Measurements from ENCODE around the gene LRFN5. TPM values are rescaled to one million over a fixed set of nuclear protein-coding genes. Genes with fewer than 3 reads are reported as not detected.
"Not testable (repeated sequence)": the region's sequence is repeated elsewhere in the genome, so short reads cannot be mapped to it uniquely, and the experiment has no call there.

The LRFN5 gene
- total RNA-seq, 3 donors from 2014 or later (not counting 1 experiment from before 2014, with no cell fraction given) = not detected

- H3K27ac Mint-ChIP-seq = no peak overlapping the region
- no peak overlapping the region for H3K4me3 Mint-ChIP-seq
- H3K4me3 ChIP-seq (ENCODE audit: low read length) = no peak overlapping the region
- 67% methylated on average over 4 of the region's 5 CpGs for WGBS (ENCODE audit: insufficient coverage)
- no peaks in the 10 kb centered on the region for H3K36me3 ChIP-seq (ENCODE audit: control insufficient read depth, insufficient read depth, low read length)
- H3K9me3 ChIP-seq (ENCODE audit: control insufficient read depth, insufficient read depth, low read length) = no peaks in the 10 kb centered on the region
- no peak for TF ChIP-seq CTCF (IDR thresholded peaks at IDR 0.05)
- ATAC-seq = no peak
- H3K27me3 ChIP-seq (ENCODE audit: control insufficient read depth, insufficient read depth, low read length) = no peaks in the 10 kb centered on the region
- no peaks in the 10 kb centered on the region for H3K4me1 Mint-ChIP-seq
- peaks cover 8 to 10% of the 10 kb centered on the region in 2 donors for H3K9me3 Mint-ChIP-seq
- H3K4me1 ChIP-seq (ENCODE audit: control insufficient read depth, insufficient read depth, low read length) = no peaks in the 10 kb centered on the region
- H3K27me3 Mint-ChIP-seq (ENCODE audit: low read depth in 2 of 2) = no peaks in the 10 kb centered on the region
- H3K27ac ChIP-seq (ENCODE audit: low read length) = no peak overlapping the region
- no peak for DNase-seq
- intact Hi-C loops (cut with micrococcal nuclease) = no loop called here
- no peaks in the 10 kb centered on the region for H3K36me3 Mint-ChIP-seq
These were observed 36.1 kb upstream of the LRFN5 start for GRCh38 chr14:41570415-41571155.

GRCh38 chr14:41586237-41586636 is 20.4 kb upstream of the LRFN5 start:
- no peak overlapping the region for H3K27ac Mint-ChIP-seq
- Histone ChIP-seq H3K4me3 (ENCODE audit: low read length) (no peak overlapping the region), H3K36me3 (ENCODE audit: control insufficient read depth, insufficient read depth, low read length) (no peaks in the 10 kb centered on the region), H3K27me3 (ENCODE audit: control insufficient read depth, insufficient read depth, low read length) (no peaks in the 10 kb centered on the region), H3K27ac (ENCODE audit: low read length) (no peak overlapping the region), H3K4me1 (ENCODE audit: control insufficient read depth, insufficient read depth, low read length) (no peaks in the 10 kb centered on the region), H3K9me3 (ENCODE audit: control insufficient read depth, insufficient read depth, low read length) (no peaks in the 10 kb centered on the region)
- H3K36me3 Mint-ChIP-seq = no peaks in the 10 kb centered on the region
- H3K27me3 Mint-ChIP-seq (ENCODE audit: low read depth in 2 of 2) = no peaks in the 10 kb centered on the region
- DNase-seq (no peak), ATAC-seq (no peak)
- no peak for TF ChIP-seq CTCF (IDR thresholded peaks at IDR 0.05)
- peaks cover 3% of the 10 kb centered on the region in 2 donors for H3K9me3 Mint-ChIP-seq
- H3K4me1 Mint-ChIP-seq = no peaks in the 10 kb centered on the region
- no peak overlapping the region for H3K4me3 Mint-ChIP-seq
- intact Hi-C loops (cut with micrococcal nuclease) = no loop called here

GRCh38 chr14:41597647-41598046 is 9.0 kb upstream of the LRFN5 start:
- Histone ChIP-seq H3K4me3 (ENCODE audit: low read length) (no peak overlapping the region), H3K27me3 (ENCODE audit: control insufficient read depth, insufficient read depth, low read length) (no peaks in the 10 kb centered on the region), H3K36me3 (ENCODE audit: control insufficient read depth, insufficient read depth, low read length) (no peaks in the 10 kb centered on the region), H3K9me3 (ENCODE audit: control insufficient read depth, insufficient read depth, low read length) (peaks cover 3% of the 10 kb centered on the region), H3K4me1 (ENCODE audit: control insufficient read depth, insufficient read depth, low read length) (no peaks in the 10 kb centered on the region), H3K27ac (ENCODE audit: low read length) (no peak overlapping the region)
- H3K4me3 Mint-ChIP-seq = no peak overlapping the region
- no peaks in the 10 kb centered on the region for H3K27me3 Mint-ChIP-seq (ENCODE audit: low read depth in 2 of 2)
- TF ChIP-seq CTCF (IDR thresholded peaks at IDR 0.05) = no peak
- DNase-seq (no peak), ATAC-seq (no peak)
- no peaks in the 10 kb centered on the region for H3K4me1 Mint-ChIP-seq
- no peak overlapping the region for H3K27ac Mint-ChIP-seq
- WGBS (ENCODE audit: insufficient coverage) = 95% methylated on average over 25 of the region's 25 CpGs
- H3K9me3 Mint-ChIP-seq = peaks cover 0 to 3% of the 10 kb centered on the region in 2 donors
- intact Hi-C loops (cut with micrococcal nuclease) = no loop called here
- no peaks in the 10 kb centered on the region for H3K36me3 Mint-ChIP-seq

GRCh38 chr14:41599805-41600385 is 6.8 kb upstream of the LRFN5 start:
- H3K4me1 Mint-ChIP-seq; H3K36me3 Mint-ChIP-seq; H3K4me1 ChIP-seq (ENCODE audit: control insufficient read depth, insufficient read depth, low read length); DNase-seq; H3K27me3 Mint-ChIP-seq (ENCODE audit: low read depth in 2 of 2); ATAC-seq; H3K4me3 ChIP-seq (ENCODE audit: low read length); H3K27ac ChIP-seq (ENCODE audit: low read length); H3K27me3 ChIP-seq (ENCODE audit: control insufficient read depth, insufficient read depth, low read length); H3K4me3 Mint-ChIP-seq; H3K9me3 Mint-ChIP-seq; H3K27ac Mint-ChIP-seq; H3K36me3 ChIP-seq (ENCODE audit: control insufficient read depth, insufficient read depth, low read length); intact Hi-C loops (cut with micrococcal nuclease); H3K9me3 ChIP-seq (ENCODE audit: control insufficient read depth, insufficient read depth, low read length): not testable (repeated sequence)
- WGBS (ENCODE audit: insufficient coverage) = 80% methylated on average over 4 of the region's 6 CpGs

Data from natural killer cell (primary cell).